AG09309 (cell line): ENCODE results near the gene PRKG1.

Source experiments
- DNase-seq: peaks from one replicate; pipeline ENCODE4 v3.0.0-alpha.2; 2010; ENCODE audit warnings: low read depth
- H3K4me3 ChIP-seq: 2 replicates; pipeline ENCODE4 v1.5.1; 2011; ENCODE audit warnings: mild to moderate bottlenecking, low read depth, low read length, moderate library complexity; ENCODE audit not compliant: control insufficient read depth
- TF ChIP-seq, protein P1 (sequence below): IDR thresholded peaks from 2 replicates; pipeline ENCODE4 v1.5.1; 2011; ENCODE audit warnings: mild to moderate bottlenecking, low read depth, low read length, inconsistent platforms; ENCODE audit not compliant: insufficient read depth, control insufficient read depth; ENCODE audit errors: missing control alignments

The PRKG1 gene

GRCh38 chr10:51231754-51232153 is 157.5 kb downstream of the PRKG1 start:
- DNase-seq = peak; percentile 53
- TF ChIP-seq, protein P1, sequence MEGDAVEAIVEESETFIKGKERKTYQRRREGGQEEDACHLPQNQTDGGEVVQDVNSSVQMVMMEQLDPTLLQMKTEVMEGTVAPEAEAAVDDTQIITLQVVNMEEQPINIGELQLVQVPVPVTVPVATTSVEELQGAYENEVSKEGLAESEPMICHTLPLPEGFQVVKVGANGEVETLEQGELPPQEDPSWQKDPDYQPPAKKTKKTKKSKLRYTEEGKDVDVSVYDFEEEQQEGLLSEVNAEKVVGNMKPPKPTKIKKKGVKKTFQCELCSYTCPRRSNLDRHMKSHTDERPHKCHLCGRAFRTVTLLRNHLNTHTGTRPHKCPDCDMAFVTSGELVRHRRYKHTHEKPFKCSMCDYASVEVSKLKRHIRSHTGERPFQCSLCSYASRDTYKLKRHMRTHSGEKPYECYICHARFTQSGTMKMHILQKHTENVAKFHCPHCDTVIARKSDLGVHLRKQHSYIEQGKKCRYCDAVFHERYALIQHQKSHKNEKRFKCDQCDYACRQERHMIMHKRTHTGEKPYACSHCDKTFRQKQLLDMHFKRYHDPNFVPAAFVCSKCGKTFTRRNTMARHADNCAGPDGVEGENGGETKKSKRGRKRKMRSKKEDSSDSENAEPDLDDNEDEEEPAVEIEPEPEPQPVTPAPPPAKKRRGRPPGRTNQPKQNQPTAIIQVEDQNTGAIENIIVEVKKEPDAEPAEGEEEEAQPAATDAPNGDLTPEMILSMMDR = no peak
- no peak overlapping the region for H3K4me3 ChIP-seq

- H3K4me3 ChIP-seq = no peak overlapping the region
- TF ChIP-seq, protein P1 = no peak
- DNase-seq = no peak
Measured at GRCh38 chr10:51233337-51234100, 159.2 kb downstream of the PRKG1 start.

DNA sequence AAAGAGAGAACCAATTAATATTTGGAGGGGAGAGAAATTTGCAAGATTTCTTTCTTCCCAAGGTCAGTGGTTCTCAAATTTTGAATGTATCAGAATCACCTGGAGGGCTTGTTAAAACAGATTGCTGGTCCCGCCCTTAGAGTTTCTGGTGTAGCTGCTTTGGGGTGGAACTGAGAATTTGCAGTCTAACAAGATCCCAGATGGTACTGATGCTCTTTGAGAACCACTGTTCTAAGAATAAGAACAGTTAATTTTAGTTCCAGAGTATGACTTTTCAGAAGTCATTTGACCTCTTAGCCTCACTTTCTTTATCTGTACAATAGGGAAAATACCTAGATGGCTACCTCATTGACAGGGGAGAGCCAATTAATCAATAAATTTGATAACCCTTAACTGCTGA is 161.6 kb downstream of the PRKG1 start:
- TF ChIP-seq, protein P1 = no peak
- no peak overlapping the region for H3K4me3 ChIP-seq
- DNase-seq = no peak

GRCh38 chr10:51239006-51239405 is 164.7 kb downstream of the PRKG1 start:
- no peak overlapping the region for H3K4me3 ChIP-seq
- TF ChIP-seq, protein P1 = no peak
- no peak for DNase-seq

DNA sequence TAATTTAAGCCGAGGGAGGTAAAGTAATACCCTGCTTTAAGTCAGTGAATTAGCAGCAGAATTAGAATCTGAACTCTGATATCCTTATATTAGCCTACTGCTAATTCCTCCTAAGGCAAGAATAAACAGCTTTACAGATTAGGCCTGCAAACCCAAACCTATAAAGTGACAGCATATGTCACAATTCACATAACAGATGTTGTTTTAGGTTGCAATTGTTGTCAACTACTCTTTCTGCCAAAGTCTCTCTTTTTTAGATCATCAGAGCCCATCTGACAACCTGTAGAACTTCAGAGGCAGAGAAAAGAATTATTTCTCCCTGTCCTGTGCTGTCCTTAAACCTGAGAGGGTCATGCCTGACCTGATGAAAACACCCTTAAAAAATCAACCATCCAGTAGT is 167.2 kb downstream of the PRKG1 start:
- DNase-seq = no peak
- no peak overlapping the region for H3K4me3 ChIP-seq
- TF ChIP-seq, protein P1 = no peak

DNA sequence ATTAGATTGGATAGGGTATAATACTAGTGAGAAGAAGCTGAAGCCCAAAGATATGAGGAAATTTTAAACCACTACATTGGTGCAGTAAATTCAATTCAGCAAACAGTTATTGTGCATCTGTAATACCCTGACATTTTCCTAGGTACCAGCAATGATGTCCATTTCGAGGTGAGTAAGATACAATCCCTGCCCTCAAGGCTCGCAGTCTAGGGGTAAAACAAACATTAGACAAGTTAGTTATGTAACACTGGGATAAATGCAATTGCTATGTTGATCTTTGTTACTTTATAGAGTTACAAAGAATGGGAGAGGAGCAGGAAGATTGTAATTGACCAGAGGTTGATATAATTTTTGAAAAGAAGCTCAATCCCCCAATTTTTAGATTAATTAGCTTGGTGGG is 168.1 kb downstream of the PRKG1 start:
- H3K4me3 ChIP-seq = no peak overlapping the region
- TF ChIP-seq, protein P1 = no peak
- no peak for DNase-seq
